ENCODE measurements around the gene CMTM3. TPM values are rescaled to one million over a fixed set of nuclear protein-coding genes. Genes with fewer than 3 reads are reported as not detected.

CMTM3 gene
- total RNA-seq, 4 donors from 2014 or later, result 15.7 to 24.9 (median 19.3) TPM

DNA sequence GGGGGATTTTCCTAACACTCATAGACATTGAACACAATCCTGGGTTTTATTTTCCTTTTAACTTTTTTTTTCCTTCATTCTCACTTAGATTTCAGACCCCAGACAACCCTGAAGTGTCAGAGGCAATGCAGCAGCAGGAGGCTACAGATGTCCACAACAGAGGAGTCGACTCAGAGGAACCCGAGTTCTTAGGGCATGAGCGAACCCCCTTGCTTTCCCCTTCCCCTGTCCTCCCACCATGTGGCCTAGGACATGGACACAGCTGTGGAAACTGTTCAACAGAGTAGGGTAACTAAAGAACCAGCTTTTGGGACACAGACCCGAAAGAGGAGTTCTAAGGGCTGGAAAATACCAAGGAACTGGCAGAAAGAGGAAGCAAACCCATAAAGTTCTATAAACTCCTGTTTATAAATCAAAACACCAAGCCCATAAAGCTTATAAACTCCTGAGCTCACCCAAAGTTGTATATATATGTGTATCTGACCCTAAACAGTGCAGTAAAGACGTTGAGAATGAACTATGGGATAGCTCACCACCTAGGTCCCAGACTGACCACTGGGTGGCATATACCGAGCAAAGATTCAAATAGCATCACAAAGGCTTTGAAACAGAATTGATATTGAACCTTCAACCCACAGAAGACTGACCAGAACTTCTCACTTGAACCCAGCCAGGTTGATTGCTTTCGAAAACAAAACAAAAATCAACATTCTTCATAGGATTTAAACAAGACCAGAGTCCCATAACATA lies 58.1 kb downstream of the CMTM3 start:
- Histone ChIP-seq H3K4me3 (no peak overlapping the region), H3K9me3 (no peaks in the 10 kb centered on the region), H3K27me3 (no peaks in the 10 kb centered on the region), H3K27ac (peak overlapping the region in 2 of 4 donors; percentile 14 to 76), H3K4me1 (peaks cover 0 to 32% (median 9%) of the 10 kb centered on the region in 3 donors), H3K36me3 (no peaks in the 10 kb centered on the region)
- WGBS, 2 donors (ENCODE audit: low coverage in 1 of 2), result 37 to 43% methylated on average over 3 to 4 of the region's 7 CpGs
- TF ChIP-seq POLR2A (IDR thresholded peaks at IDR 0.05) (no peak), POLR2AphosphoS5 (IDR thresholded peaks at IDR 0.05) (no peak), EP300 (IDR thresholded peaks at IDR 0.05) (no peak)
- TF ChIP-seq, protein P1, sequence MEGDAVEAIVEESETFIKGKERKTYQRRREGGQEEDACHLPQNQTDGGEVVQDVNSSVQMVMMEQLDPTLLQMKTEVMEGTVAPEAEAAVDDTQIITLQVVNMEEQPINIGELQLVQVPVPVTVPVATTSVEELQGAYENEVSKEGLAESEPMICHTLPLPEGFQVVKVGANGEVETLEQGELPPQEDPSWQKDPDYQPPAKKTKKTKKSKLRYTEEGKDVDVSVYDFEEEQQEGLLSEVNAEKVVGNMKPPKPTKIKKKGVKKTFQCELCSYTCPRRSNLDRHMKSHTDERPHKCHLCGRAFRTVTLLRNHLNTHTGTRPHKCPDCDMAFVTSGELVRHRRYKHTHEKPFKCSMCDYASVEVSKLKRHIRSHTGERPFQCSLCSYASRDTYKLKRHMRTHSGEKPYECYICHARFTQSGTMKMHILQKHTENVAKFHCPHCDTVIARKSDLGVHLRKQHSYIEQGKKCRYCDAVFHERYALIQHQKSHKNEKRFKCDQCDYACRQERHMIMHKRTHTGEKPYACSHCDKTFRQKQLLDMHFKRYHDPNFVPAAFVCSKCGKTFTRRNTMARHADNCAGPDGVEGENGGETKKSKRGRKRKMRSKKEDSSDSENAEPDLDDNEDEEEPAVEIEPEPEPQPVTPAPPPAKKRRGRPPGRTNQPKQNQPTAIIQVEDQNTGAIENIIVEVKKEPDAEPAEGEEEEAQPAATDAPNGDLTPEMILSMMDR (IDR thresholded peaks at IDR 0.05), result peak; percentile 11 to 52 (median 43)
- ATAC-seq, result no peak

Small RNA genes within 50 kb of the gene (small RNA-seq; reads per million reads assigned to genes)
- gene CKLF-CMTM1, result 0 reads per million in 4 donors

Other genes with a start within 250 kb of the CMTM3 start
- 10 to 100 TPM; 16.2 to 50.1 (median 38.5) TPM for gene CDH5, start 238.0 kb upstream of the CMTM3 start, total RNA-seq
- 1 to 10 TPM in 1 of 4 donors, under 1 TPM in 2, not detected in 1; 0.47 to 1.0 (median 0.54) TPM for gene BEAN1, start 177.4 kb upstream of the CMTM3 start, total RNA-seq
- 10 to 100 TPM; 32.7 to 42.8 (median 37.0) TPM for gene TK2, start 54.6 kb upstream of the CMTM3 start, total RNA-seq
- gene CKLF, start 52.1 kb upstream of the CMTM3 start, total RNA-seq, result 10 to 100 TPM; 13.1 to 31.5 (median 17.9) TPM
- under 1 TPM in 1 of 4 donors, not detected in 3; 0.89 TPM for gene CMTM1, start 38.3 kb upstream of the CMTM3 start, total RNA-seq
- gene CMTM2, start 25.2 kb upstream of the CMTM3 start, total RNA-seq, result not detected
- gene CMTM4, start 92.0 kb downstream of the CMTM3 start, total RNA-seq, result 10 to 100 TPM; 12.7 to 21.2 (median 17.2) TPM
- gene DYNC1LI2, start 146.9 kb downstream of the CMTM3 start, total RNA-seq, result 100 to 1,000 TPM; 202 to 292 (median 219) TPM
- under 1 TPM in 1 of 4 donors, not detected in 3; 0.40 TPM for gene TERB1, start 196.9 kb downstream of the CMTM3 start, total RNA-seq
- gene NAE1, start 226.3 kb downstream of the CMTM3 start, total RNA-seq, result 10 to 100 TPM; 37.3 to 63.2 (median 52.4) TPM
- not detected for gene CA7, start 239.7 kb downstream of the CMTM3 start, total RNA-seq